ENCODE data around the gene AASDH.

The AASDH gene

DNA sequence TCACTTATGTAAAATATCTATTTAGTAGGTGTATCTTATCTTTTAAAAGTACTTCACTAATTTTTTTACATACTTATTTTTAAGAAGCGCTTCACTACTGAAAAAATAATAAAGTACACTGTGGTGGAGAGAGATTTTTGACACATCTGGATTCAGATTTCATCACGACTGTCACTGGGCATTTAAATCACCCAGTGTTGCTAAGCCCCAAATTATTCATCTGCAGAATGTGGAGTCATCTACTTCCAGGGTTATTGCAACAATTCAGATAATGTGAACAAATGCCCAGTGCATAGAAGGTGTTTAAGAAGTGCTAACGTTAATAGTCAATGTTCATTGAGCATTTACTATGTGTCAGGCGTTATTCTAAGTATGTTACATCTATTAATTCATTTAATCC lies 41.8 kb downstream of the AASDH start:
- no peak for DNase-seq (ENCODE audit: low read depth)
- H3K4me3 ChIP-seq (ENCODE audit: low read depth, low read length) = no peak overlapping the region
- TF ChIP-seq, protein P1, sequence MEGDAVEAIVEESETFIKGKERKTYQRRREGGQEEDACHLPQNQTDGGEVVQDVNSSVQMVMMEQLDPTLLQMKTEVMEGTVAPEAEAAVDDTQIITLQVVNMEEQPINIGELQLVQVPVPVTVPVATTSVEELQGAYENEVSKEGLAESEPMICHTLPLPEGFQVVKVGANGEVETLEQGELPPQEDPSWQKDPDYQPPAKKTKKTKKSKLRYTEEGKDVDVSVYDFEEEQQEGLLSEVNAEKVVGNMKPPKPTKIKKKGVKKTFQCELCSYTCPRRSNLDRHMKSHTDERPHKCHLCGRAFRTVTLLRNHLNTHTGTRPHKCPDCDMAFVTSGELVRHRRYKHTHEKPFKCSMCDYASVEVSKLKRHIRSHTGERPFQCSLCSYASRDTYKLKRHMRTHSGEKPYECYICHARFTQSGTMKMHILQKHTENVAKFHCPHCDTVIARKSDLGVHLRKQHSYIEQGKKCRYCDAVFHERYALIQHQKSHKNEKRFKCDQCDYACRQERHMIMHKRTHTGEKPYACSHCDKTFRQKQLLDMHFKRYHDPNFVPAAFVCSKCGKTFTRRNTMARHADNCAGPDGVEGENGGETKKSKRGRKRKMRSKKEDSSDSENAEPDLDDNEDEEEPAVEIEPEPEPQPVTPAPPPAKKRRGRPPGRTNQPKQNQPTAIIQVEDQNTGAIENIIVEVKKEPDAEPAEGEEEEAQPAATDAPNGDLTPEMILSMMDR (IDR thresholded peaks at IDR 0.05; ENCODE audit: low read depth, low read length, missing control alignments) = no peak
- in situ Hi-C loops (cut with HindIII; ENCODE audit: low sequenced_read_pairs) = no loop called here

DNA sequence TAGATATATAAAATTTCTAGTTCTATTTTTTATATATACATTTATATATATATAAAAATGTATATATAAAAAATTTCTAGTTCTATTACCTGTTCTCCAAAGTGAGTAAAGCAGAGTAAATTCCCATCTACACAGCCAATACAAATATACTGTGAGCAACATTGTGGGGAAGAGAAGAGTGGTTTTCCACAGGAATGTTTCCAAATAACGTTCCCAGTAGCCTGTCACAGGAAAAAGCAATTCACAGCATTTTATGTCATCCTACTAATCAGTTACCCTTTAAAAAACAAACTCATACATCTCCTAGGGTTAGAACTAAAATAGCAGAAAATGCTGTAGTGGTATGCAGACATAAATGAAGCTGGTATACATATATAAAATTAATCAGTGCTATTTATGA lies 44.5 kb downstream of the AASDH start:
- H3K4me3 ChIP-seq (ENCODE audit: low read depth, low read length) = no peak overlapping the region
- peak; percentile 51 for DNase-seq (ENCODE audit: low read depth)
- in situ Hi-C loops (cut with HindIII; ENCODE audit: low sequenced_read_pairs) = no loop called here
- TF ChIP-seq, protein P1 (IDR thresholded peaks at IDR 0.05; ENCODE audit: low read depth, low read length, missing control alignments) = no peak

DNA sequence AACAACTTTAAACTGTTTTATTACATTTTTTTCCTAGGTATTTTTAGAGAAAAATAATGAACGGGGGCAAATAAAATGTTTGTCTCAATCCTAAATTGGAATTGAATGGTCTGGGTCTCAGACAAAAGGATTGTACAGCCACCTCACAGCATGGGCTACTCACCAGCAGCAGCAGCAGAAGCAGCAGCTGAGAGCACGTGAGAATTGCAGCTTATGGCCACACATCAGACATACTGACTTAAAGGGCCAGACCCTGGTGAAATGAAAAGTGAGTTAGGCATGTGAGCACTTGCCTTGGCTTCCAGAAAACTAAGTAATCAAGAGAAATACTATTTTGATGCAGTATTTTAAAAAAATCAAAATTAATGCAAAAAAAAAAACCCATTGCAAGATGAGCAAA lies 56.6 kb downstream of the AASDH start:
- in situ Hi-C loops (cut with HindIII; ENCODE audit: low sequenced_read_pairs) = no loop called here
- TF ChIP-seq, protein P1 (IDR thresholded peaks at IDR 0.05; ENCODE audit: low read depth, low read length, missing control alignments) = no peak
- no peak for DNase-seq (ENCODE audit: low read depth)

DNA sequence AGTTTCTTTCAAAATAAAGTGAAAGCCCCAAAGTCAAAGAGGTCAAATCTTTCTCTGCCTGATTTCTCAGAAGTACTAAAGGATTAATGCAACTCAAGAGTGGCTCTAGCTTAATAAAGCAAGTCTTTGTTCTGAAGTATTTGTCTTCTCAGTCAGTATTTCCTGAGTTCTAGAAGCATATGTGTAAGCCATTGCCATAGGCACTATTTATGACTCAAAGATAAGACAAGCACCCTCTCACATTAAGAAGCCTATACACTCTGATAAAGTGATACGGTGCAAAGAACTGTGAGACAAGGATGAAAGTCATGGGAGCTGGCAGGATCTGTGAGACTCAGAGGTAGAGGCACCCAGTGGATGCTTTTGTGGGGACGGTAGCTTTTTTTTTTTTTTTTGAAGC lies 60.9 kb downstream of the AASDH start:
- no peak for DNase-seq (ENCODE audit: low read depth)
- H3K4me3 ChIP-seq (ENCODE audit: low read depth, low read length) = no peak overlapping the region
- TF ChIP-seq, protein P1 (IDR thresholded peaks at IDR 0.05; ENCODE audit: low read depth, low read length, missing control alignments) = no peak
- in situ Hi-C loops (cut with HindIII; ENCODE audit: low sequenced_read_pairs) = no loop called here

More for the DNA sequence above, 56.6 kb downstream of the AASDH start:
- no peak overlapping the region for H3K4me3 ChIP-seq (ENCODE audit: low read depth, low read length)

DNA sequence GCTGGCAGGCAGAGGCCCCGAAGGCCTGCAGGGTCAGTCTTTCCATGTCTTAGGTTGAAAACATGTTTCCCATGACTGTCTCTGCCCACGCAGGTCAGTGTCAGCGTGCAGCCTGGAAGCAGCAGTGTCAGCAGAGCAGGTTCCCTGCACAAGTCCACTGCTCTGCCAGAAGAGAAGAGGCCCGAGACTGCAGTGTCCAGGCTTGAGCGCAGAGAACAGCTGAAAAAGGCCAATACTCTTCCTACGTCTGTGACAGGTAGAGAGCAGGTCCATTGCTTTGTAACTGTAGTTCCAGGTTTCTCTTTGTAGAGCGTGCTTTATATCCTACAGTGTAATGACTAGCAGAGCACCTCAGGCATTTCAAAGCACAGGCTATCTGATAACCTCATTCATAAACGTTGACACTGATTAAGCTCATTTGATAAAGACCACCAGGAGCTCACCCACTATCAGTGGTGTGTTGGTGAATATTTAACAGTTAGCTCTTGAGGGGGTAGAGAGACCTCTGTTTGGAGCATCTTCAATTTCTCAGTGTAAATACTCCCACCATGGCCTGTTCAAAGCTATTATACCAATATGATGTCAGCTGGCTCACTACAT lies 63.2 kb downstream of the AASDH start:
- TF ChIP-seq, protein P1 (IDR thresholded peaks at IDR 0.05; ENCODE audit: low read depth, low read length, missing control alignments) = no peak
- in situ Hi-C loops (cut with HindIII; ENCODE audit: low sequenced_read_pairs) = no loop called here
- no peak for DNase-seq (ENCODE audit: low read depth)
- H3K4me3 ChIP-seq (ENCODE audit: low read depth, low read length) = no peak overlapping the region

DNA sequence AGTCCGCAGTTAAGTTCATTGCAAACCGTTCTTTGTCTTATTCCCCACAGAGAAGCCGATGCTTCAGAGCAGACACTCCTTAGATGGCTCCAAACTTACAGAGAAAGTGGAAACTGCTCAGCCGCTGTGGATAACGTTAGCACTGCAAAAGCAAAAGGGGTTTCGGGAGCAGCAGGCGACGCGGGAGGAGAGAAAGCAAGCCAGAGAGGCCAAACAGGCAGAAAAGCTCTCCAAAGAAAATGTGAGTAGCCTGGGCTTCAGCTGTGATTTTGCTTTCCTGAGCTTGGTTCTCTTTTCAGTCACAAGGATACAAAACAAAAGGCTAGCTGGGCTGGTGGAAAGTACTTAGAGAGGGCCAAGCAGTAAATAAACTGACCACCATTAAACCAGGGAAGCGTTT lies 64.0 kb downstream of the AASDH start:
- no peak for DNase-seq (ENCODE audit: low read depth)
- in situ Hi-C loops (cut with HindIII; ENCODE audit: low sequenced_read_pairs) = no loop called here
- TF ChIP-seq, protein P1 (IDR thresholded peaks at IDR 0.05; ENCODE audit: low read depth, low read length, missing control alignments) = no peak
- no peak overlapping the region for H3K4me3 ChIP-seq (ENCODE audit: low read depth, low read length)
